NCI-H187 (cell line): Measurements from ENCODE around the gene KRTAP6-2.

ENCODE experiments used
- DNase-seq, 2 experiments: peaks; one replicate each; lab custom pipeline; 2025; lab: John Stamatoyannopoulos, UW

The KRTAP6-2 gene, protein sequence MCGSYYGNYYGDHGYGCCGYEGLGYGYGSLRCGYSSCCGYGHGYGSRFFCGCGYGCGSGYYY

DNA sequence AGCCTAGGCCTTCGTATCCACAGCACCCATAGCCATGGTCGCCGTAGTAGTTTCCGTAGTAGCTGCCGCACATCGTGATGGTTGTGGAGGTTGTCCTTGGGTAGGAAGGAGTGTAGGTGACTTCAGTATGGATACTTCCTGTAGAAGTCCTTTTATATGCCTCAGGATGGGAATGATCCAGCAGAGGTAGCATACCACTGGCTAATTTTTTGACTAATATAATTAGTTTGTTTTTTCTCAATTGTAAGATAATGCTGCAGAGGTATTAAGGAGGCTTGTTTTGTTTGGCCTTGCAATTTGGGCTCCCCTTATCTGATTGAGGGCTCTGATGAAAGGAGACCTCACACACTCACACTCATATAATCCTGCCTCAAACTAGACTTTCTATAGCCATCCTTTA is at the start of gene KRTAP6-2:
Gene KRTAP6-2 (minus strand): TSS at position 101 of the 400 bp plus-strand sequence. CDS start 28 bp downstream, at position 73.
- no peak for DNase-seq

DNA sequence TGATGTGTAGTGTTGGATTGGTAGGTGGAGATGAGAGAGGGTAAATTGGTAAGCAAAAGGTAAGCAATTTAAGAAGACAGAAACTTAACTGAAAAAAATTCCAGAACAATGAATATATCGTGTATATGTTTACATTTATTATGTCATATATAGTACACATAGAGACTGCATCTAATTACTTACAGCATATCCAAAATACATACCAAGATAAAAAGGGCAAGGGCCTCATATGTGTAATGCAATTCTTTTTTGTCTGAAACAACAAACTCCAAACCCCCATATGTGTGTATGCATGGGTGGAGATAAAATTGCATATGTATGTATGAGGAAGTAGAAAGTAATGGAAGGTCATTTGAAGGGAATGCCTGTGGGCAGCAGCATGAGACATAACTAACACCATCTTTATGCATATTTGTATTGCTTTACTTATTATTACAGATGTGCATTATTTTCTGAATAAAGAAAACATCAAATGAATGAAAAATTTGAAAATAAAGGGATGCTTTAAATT is 48.3 kb upstream of the KRTAP6-2 start:
- DNase-seq: no peak

DNA sequence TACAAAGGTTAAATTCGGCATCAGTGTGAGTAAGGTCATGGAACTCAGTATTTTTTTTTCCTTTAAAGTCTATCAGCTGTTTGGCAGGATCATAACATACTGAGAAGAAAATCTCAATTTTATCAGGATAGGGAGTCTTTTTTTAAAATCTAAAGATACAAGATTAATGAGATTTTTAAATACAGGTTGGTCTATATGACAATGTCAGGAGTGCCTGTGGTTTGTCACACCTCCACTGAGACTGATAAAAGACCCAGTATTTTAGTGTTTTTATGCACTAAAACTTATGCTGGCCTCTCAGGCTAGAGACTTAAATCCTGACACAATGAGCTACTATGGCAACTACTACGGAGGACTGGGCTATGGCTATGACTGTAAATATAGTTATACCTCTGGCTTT is 43.9 kb upstream of the KRTAP6-2 start, which contains the start of gene KRTAP20-3:
Gene KRTAP20-3 (plus strand): TSS at position 301 of the 400 bp plus-strand sequence.
- no peak for DNase-seq

DNA sequence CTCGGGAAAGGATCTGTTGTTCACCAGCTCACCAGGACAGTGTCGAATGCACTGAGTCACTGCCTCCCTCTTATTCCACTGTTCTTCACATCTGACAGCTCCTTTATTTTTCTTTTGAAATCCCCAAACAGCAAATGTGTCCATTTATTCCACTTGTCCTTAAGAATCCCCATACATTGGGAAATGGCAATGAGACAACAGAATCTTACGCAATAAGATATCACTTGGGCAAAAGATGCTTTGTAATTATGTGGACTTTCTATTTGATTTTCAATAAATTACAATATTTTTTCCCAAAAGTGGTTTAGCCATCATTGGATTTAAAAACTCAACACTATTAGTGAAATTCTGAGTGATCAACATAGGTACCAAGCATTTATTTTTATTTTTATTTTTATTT is 40.0 kb upstream of the KRTAP6-2 start:
- DNase-seq: no peak

DNA sequence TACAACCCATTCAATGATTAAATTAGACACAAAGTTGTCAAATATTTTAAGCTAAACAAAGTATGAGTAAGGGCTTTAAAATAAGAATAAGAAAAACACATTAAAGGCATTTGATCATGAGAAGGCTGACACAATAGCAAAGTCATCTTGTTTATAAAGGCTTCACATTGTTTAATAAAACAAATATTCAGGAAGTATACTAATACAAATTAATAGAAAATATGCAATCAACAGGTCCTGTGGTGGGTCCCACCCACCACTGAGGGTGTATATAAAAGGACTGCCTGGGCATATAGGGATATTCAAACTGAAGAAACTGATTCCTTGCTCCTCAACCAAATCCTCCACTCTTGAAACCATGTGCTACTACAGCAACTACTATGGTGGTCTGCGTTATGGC is 36.2 kb upstream of the KRTAP6-2 start, which contains the start of gene KRTAP20-2:
Gene KRTAP20-2 (plus strand): TSS at position 301 of the 400 bp plus-strand sequence. CDS start 58 bp downstream, at position 359.
- DNase-seq: no peak

DNA sequence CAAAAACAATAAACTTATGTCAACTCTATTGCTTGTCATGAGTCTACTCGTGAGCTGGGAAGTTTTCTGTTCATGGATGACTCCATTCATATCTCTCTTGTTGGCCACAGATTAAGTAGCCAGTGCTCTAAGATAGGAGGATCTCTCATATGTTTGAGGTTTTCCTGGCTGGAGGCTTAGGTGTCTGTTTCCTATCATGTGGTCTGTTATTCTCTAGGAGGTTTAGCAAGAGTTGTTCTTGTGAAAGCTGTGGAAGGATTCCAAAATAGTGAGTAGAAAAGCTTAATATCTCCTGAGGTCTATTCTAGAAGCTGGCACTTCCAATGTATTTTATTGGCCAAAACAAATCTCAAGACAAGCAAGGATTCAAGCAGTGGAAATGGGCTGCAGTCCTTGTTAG is 30.5 kb upstream of the KRTAP6-2 start:
- DNase-seq: no peak

DNA sequence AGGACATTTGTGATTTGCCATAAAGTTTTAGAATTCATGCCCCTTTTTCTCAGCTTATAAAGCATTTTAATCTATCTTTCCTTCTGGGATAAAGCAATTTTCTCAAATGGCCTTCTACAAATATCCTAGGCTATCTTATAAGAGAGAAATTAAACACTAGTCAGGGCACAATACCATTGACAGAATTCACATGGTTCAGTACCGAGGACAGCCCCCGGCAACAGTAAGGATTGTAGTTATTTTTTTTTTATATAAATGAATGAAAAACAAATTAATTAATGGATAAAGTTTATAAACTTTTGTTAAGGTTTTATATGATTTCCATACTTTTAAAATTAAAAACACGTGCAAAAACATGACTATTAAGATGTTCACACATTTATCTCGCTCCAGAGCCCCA is 29.4 kb upstream of the KRTAP6-2 start:
- no peak for DNase-seq

DNA sequence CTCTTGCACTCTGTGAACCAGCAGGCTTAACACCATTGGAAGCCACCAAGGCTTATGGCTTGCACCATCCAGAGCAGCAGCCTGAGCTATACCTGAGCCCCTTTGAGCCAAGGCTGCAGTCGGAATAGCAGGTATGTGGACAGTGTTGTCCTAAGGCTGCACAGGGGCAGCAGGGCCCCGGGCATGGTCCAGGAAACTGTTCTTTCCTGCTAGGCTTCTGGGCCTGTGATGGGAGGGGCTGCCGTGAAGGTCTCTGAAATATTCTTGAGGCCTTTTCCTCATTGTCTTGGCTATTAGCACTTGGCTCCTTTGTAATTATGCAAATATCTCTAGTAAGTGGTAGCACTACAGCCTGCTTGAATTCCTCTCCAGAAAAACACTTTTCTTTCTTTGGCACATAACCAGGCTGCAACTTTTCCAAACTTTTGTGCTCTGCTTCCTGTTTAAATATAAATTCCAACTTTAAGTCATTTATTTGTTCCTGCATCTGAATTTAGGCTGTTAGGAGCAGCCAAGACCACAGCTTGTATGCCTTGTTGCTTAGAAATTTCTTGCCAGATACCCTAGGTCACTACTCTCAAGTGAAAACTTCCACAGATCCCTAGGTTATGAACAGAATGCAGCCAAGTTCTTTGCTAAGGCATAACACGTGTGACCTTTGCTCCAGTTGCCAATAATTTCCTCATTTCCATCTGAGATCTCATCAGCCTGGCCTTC is 26.9 kb upstream of the KRTAP6-2 start:
- no peak for DNase-seq

DNA sequence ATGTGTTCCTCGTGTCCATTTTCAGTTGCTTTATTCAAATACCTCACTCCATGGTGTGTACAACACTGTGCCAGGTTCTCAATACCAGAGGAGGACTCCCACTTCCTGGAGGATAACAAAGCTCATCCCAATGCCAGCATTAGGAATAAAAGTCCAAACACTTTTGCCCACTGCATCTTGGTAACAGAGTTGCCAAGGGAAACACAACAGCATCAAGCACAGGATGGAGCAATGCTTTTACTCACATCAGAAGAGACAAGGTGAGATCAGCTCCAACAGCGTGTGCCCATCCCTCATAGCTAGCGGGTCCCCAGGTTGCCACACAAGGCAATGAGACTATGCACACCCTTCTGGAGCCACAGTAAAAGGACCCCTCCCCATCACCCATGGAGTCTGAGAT is 24.7 kb upstream of the KRTAP6-2 start:
- DNase-seq: no peak

DNA sequence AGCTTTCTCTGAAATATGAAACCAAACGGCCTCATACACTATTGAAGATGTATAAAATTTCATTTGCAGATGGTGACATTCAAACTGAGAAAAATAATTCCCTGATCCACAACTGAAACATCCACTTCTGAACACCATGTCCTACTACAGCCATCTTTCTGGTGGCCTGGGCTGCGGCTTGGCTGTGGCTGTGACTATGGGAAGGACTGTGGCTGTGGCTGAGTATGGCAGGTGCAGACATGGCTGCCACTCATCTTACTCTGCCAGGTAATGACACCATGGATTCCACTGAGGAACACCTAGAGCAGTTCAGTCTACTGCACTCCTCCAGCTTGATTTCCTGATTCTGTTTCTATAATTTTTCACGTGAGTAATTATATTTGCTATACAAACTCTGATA is 21.8 kb upstream of the KRTAP6-2 start, which contains the start of gene KRTAP20-4:
Gene KRTAP20-4 (plus strand): TSS at position 106 of the 400 bp plus-strand sequence.
- no peak for DNase-seq

DNA sequence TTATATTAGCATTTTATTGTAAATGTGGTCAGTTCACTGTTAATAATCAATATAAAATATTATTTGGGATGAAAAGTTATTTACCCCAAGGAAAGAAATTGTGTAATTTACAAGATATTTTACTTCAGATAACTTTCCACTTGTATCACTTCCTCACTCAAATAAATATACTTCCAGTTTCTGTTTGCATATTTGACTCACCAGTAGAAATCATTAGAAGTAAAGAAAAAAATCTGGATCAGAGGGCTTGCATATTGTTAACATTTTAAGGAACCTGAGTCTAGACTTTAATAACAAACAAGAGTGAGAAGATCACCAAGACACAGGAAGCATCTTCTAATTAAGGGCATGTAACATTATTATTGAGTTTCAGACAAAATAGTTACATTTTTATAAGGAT is 21.4 kb upstream of the KRTAP6-2 start:
- DNase-seq: no peak

DNA sequence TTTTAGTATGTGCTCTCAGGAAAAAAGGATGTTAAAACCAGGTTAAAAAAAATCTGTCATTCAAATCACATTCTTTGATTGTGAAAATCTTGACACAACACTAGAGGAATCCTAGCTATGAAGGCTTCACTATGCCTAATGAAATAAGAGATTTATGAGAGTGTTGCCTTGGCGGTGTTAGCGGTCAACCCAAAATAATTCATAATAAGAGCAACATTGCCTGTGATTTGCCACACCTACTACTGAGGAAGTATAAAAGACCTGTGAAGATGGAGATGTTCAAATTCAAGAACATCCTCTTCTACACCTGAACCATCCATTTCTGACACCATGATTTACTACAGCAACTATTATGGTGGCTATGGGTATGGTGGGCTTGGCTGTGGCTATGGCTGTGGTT is 17.4 kb upstream of the KRTAP6-2 start, which contains the start of gene KRTAP20-1:
Gene KRTAP20-1 (plus strand): TSS at position 301 of the 400 bp plus-strand sequence. CDS start 30 bp downstream, at position 331.
- no peak for DNase-seq

DNA sequence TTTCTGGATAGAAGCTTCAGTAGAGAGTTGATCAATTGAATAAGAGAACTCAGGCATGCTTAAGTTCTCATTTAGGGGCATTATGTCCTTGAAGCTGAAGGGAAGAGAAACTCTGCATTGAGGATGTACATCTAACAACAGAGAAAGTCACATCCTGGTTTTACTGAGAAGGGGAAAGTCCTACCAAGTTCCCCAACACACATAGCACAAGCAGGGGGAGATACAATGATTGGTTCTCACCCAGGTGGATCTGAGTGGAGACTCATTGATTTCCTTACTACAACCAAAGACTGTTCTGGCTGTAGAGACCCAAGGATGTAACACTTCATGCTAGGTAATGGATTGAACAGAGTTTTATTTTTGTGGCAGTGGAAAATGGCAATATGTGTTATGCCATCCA is 16.5 kb upstream of the KRTAP6-2 start:
- no peak for DNase-seq

DNA sequence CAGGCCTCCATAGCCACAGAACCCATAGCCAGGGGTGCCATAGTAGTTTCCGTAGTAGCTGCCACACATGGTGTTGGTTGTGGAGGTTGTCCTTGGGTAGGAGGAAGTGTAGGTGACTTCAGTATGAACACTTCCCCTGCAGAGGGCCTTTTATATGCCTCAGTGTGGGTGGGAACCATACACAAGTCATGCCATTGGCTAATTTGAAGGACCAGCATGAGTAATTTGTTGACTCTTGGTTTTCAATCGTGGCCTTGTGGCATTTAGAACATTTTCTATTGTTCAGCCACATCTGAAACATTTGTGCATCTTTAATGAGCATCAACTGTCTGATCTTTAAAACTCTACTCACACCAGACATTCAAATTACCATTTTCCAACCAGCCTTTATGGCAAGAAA is 15.1 kb upstream of the KRTAP6-2 start, which contains the start of gene KRTAP6-1:
Gene KRTAP6-1 (minus strand): TSS at position 95 of the 400 bp plus-strand sequence. CDS start 26 bp downstream, at position 69.
- no peak for DNase-seq

DNA sequence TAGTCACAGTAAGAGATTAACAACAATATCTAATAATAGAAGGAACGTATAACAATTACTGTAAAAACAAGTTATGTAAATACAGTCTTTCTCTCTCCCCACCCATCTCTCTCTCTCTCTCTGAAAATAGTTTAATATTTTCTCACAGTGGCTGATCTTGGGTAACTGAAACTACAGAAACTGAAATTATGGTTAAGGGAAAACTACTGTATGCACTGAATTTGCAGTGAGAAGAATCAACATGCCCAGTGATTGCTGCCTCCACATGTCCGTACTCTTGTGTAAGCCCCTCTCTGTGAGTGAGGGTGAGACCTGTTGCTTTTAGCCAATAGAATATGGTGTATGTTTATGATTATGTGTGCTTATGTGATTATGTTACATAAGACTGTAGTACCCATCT is 13.4 kb upstream of the KRTAP6-2 start:
- no peak for DNase-seq

DNA sequence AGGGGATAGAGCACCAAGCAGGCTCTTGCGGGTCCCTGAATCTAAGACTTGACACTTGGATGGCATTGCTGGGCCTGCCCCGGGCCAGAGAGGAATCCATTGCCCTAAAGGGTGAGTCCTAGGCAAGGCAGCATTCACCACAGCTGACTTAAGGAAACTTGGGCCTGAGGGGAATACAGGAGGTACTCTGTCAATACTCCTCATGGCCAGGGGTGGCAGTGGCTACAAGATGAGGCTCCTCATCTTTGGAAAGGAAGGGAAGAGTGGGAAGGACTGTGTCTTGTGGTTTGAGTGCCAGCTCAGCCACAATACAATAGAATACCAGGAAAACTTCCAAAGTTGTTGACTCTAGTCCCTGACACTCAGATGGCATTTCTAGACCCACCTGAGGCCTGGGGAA is 7.3 kb upstream of the KRTAP6-2 start:
- no peak for DNase-seq

DNA sequence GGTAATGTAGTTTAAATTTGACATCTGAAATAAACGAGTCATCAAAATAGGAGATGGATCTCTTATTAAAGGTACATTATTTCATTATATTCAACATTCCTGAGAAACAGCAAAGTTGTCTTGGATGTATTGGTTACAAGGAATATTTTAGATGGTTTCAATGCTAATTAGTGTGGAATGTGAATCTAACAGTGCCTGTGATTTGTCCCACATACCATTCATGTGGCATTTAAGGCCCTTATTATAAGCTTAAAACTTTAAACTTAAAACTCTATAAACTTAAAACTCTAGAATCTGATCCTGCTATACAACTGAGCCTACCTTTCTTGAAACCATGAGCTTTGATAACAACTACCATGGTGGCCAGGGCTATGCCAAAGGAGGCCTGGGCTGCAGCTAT is 2.1 kb upstream of the KRTAP6-2 start, which contains the start of gene KRTAP22-1:
Gene KRTAP22-1 (plus strand): TSS at position 301 of the 400 bp plus-strand sequence.
- DNase-seq: no peak

DNA sequence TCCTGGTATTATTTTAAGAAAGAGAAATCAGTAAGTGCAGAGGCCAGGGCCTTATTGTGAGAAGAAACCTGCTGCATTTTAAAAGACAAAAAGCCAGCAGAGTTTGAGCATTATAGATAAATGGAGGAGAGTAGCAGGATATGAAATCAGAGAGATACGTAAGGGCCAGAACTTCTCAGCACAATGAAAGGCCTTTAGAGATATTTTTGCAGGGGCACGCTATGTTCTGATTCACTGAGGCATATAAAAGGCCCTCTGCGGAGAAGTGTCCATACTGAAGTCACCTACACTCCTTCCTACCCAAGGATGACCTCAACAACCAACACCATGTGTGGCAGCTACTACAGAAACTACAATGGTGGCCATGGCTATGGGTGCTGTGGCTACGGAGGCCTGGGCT is 6.6 kb downstream of the KRTAP6-2 start, which contains the start of gene KRTAP6-3:
Gene KRTAP6-3 (plus strand): TSS at position 301 of the 400 bp plus-strand sequence. CDS start 6 bp downstream, at position 307.
- DNase-seq: no peak

DNA sequence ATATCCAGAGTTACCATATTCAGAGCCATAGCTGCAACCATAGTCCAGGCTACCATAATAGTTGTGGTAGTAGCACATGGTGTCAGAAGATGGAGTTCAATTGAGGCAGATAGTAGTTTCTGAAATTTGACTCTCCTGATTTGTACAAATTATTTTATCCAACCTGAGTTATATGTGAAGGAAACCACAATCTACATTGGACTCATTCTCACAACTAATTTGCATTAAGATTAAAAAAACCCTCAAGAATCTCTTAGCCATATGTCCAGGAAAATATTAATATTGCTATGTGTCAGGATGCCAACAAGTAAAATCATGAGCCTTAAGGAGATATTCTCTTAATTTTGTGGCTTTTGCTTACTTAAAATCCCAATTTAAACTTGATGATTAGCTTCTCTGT is 8.4 kb downstream of the KRTAP6-2 start, which contains the start of gene KRTAP22-2:
Gene KRTAP22-2 (minus strand): TSS at position 101 of the 400 bp plus-strand sequence.
- DNase-seq: no peak

DNA sequence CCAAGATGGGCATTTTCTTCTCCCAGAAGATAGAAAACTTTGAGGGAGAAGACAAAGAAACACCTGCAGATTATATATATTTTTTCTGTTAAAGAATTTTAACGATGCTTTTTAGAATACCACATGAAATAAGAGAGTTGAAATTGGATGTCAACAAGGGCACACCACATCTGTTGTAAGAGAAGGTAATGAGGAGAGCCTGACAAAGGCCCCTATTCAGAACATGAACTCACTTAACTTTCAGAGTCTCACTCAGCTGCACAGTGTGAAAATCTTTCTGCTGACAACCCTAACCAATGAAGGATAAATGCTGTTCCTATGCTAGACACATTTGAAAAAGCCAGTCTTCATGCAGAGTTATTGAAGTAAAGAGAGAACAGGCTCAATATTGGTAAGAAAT is 15.8 kb downstream of the KRTAP6-2 start:
- DNase-seq: no peak

DNA sequence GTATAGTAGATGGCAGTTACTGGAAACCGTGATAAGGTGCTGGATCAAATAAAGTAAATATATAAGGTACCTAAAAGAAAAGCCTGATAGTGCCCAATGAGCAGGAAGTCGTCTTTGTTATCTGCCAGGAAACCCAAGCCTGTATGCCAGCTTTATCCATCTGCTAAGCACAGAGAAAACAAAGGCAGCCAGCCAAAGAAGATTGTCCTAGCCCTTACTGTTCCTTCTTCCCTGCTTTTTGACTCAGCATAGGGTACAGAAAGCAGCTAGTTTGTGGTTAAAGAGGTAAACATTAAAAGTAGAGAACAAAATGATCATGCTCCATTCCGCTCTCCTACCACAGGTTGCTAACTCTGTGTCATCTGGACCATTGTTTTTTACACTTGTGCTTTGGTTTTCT is 18.6 kb downstream of the KRTAP6-2 start:
- DNase-seq: no peak

DNA sequence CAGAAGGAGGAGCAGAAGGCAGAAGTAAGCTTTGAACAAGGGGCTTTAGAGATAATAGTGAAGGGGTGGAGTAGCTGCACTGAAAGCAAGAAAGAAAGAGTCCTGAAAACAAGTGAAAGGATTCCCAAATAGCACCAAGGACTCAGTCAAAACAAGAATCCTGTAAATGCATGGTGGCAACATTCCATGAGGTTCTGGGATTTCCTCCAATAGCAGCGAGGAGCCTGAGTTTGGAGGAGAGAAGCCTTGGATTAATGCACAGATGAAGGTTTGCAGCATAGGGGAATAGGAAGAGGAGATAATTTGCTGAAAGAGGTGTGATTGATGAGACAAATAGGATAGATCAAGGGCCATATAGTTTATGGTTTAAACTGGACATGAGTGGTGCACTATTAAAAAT is 19.4 kb downstream of the KRTAP6-2 start:
- no peak for DNase-seq

DNA sequence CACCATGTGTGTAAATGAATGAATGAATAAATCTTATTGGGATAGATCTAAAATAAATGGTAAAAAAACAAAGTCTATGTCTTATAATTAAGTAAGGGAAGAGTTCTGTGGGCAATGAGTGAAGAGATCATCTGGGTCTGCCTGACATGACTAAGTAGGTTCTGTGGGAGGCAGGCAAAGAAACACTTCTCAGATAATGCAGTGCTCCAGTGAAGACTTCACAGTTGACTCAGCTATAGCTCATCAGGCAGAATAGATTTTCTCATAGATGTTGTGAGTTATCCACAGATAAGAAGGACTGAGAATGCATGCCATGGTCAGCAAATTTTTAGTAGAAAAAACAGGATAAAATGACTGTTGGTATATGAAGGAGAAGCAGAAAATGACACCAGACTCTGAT is 20.9 kb downstream of the KRTAP6-2 start:
- DNase-seq: no peak
